SH-SY5Y (cell line): Measurements from ENCODE around the gene AGK.

ENCODE experiments used
- GATA2 ChIP-seq: IDR thresholded peaks from 2 replicates; pipeline ENCODE4 v1.6.1; 2011; ENCODE audit warnings: mild to moderate bottlenecking, low read depth, low read length
- GATA3 ChIP-seq: IDR thresholded peaks from 2 replicates; pipeline ENCODE4 v1.6.1; 2011; ENCODE audit warnings: low read depth, mild to moderate bottlenecking, low read length, moderate library complexity

GRCh38 chr7:141600168-141601006 is 49.2 kb downstream of the AGK start:
- TF ChIP-seq GATA3 (no peak), GATA2 (no peak)
